GM19025 (cell line): ENCODE measurements around the gene MRPL17.

ENCODE experiments used
- ATAC-seq: cut with Tn5 transposase; IDR thresholded peaks from one replicate; pipeline ENCODE4 v1.9.1; 2021; ENCODE audit warnings: mild to moderate bottlenecking, low read depth, moderate library complexity; ENCODE audit not compliant: unreplicated experiment

Gene MRPL17

GRCh38 chr11:6655790-6656583 lies 27.2 kb downstream of the MRPL17 start, which contains the start of gene DCHS1:
TSS of gene DCHS1 (minus strand) at chr11:6655809. CDS start at chr11:6641613, 14,196 bp downstream.
- no peak for ATAC-seq

- ATAC-seq = no peak
These were observed 27.9 kb downstream of the MRPL17 start for GRCh38 chr11:6655020-6655789.

- no peak for ATAC-seq
These were observed 28.7 kb downstream of the MRPL17 start for GRCh38 chr11:6654281-6655019.

GRCh38 chr11:6653656-6654055 lies 29.5 kb downstream of the MRPL17 start:
- no peak for ATAC-seq

- ATAC-seq = no peak
These were observed 30.0 kb downstream of the MRPL17 start for GRCh38 chr11:6653097-6653496.

- ATAC-seq = no peak
These were observed 31.0 kb downstream of the MRPL17 start for GRCh38 chr11:6652182-6652581.

GRCh38 chr11:6650980-6651379 lies 32.2 kb downstream of the MRPL17 start:
- no peak for ATAC-seq

- ATAC-seq = no peak
These were observed 33.0 kb downstream of the MRPL17 start for GRCh38 chr11:6650104-6650503.

- no peak for ATAC-seq
These were observed 34.6 kb downstream of the MRPL17 start for GRCh38 chr11:6648501-6648900.

- no peak for ATAC-seq
These were observed 35.3 kb downstream of the MRPL17 start for GRCh38 chr11:6647836-6648235.

GRCh38 chr11:6646918-6647679 lies 36.0 kb downstream of the MRPL17 start:
- ATAC-seq = peak; percentile 86

GRCh38 chr11:6646576-6646917 lies 36.6 kb downstream of the MRPL17 start:
- ATAC-seq = no peak

GRCh38 chr11:6646071-6646470 lies 37.1 kb downstream of the MRPL17 start:
- peak; percentile 34 for ATAC-seq

GRCh38 chr11:6642957-6643356 lies 40.2 kb downstream of the MRPL17 start:
- ATAC-seq = no peak

- no peak for ATAC-seq
These were observed 42.0 kb downstream of the MRPL17 start for GRCh38 chr11:6640985-6641701.

GRCh38 chr11:6640036-6640984 lies 42.8 kb downstream of the MRPL17 start:
- no peak for ATAC-seq

- no peak for ATAC-seq
These were observed 44.7 kb downstream of the MRPL17 start for GRCh38 chr11:6638429-6638828.

- no peak for ATAC-seq
These were observed 45.3 kb downstream of the MRPL17 start for GRCh38 chr11:6637871-6638270.

GRCh38 chr11:6636480-6636879 lies 46.7 kb downstream of the MRPL17 start:
- ATAC-seq = no peak
